T-helper 2 cell treated with Interferon-gamma antibody and Interleukin-4, amounts not matched to agents 5 μg/mL and 100 μg/mL, for 36 hours (primary cell): ENCODE results near the gene KCND2.

ENCODE experiments used
- DNase-seq: peaks from one replicate; pipeline ENCODE4 v3.0.0; 2021; ENCODE audit warnings: low spot score
- H3K27ac Mint-ChIP-seq: one replicate; pipeline ENCODE4 v1.8.0; 2021; ENCODE audit warnings: mild to moderate bottlenecking, mixed read lengths
- H3K27me3 Mint-ChIP-seq: one replicate; pipeline ENCODE4 v1.8.0; 2021; ENCODE audit warnings: low read depth, mixed read lengths
- H3K36me3 Mint-ChIP-seq: one replicate; pipeline ENCODE4 v1.8.0; 2021; ENCODE audit warnings: low read depth, mixed read lengths
- H3K4me1 Mint-ChIP-seq: one replicate; pipeline ENCODE4 v1.8.0; 2021; ENCODE audit warnings: low read depth, mixed read lengths
- H3K4me3 Mint-ChIP-seq: one replicate; pipeline ENCODE4 v1.8.0; 2022; ENCODE audit warnings: mild to moderate bottlenecking, moderate library complexity, mixed read lengths
- H3K9me3 Mint-ChIP-seq: one replicate; pipeline ENCODE4 v1.8.0; 2021; ENCODE audit warnings: mixed read lengths

The KCND2 gene

GRCh38 chr7:120405652-120406051 lies 132.7 kb downstream of the KCND2 start:
- Mint-ChIP-seq H3K4me1 (no peaks in the 10 kb centered on the region), H3K27ac (no peak overlapping the region), H3K36me3 (no peaks in the 10 kb centered on the region), H3K9me3 (no peaks in the 10 kb centered on the region), H3K4me3 (no peak overlapping the region), H3K27me3 (no peaks in the 10 kb centered on the region)
- DNase-seq, result no peak

- Mint-ChIP-seq H3K4me1 (no peaks in the 10 kb centered on the region), H3K36me3 (no peaks in the 10 kb centered on the region), H3K27me3 (no peaks in the 10 kb centered on the region), H3K27ac (no peak overlapping the region), H3K4me3 (no peak overlapping the region), H3K9me3 (no peaks in the 10 kb centered on the region)
- no peak for DNase-seq
Observed at GRCh38 chr7:120407010-120407409, 134.0 kb downstream of the KCND2 start.

GRCh38 chr7:120412139-120413050 lies 139.4 kb downstream of the KCND2 start:
- Mint-ChIP-seq H3K36me3 (no peaks in the 10 kb centered on the region), H3K4me1 (no peaks in the 10 kb centered on the region), H3K4me3 (no peak overlapping the region), H3K9me3 (no peaks in the 10 kb centered on the region), H3K27me3 (no peaks in the 10 kb centered on the region), H3K27ac (no peak overlapping the region)
- DNase-seq, result no peak

GRCh38 chr7:120413164-120413563 lies 140.2 kb downstream of the KCND2 start:
- no peaks in the 10 kb centered on the region for H3K9me3 Mint-ChIP-seq
- no peak overlapping the region for H3K27ac Mint-ChIP-seq
- H3K4me1 Mint-ChIP-seq, result no peaks in the 10 kb centered on the region
- H3K27me3 Mint-ChIP-seq, result no peaks in the 10 kb centered on the region
- no peak overlapping the region for H3K4me3 Mint-ChIP-seq
- no peak for DNase-seq
- no peaks in the 10 kb centered on the region for H3K36me3 Mint-ChIP-seq

- no peaks in the 10 kb centered on the region for H3K36me3 Mint-ChIP-seq
Observed at GRCh38 chr7:120417244-120417979, 144.4 kb downstream of the KCND2 start.

GRCh38 chr7:120421151-120421651 lies 148.2 kb downstream of the KCND2 start:
- no peak overlapping the region for H3K27ac Mint-ChIP-seq
- no peak overlapping the region for H3K4me3 Mint-ChIP-seq
- no peaks in the 10 kb centered on the region for H3K27me3 Mint-ChIP-seq
- H3K4me1 Mint-ChIP-seq, result no peaks in the 10 kb centered on the region
- no peak for DNase-seq
- H3K9me3 Mint-ChIP-seq, result no peaks in the 10 kb centered on the region
- H3K36me3 Mint-ChIP-seq, result no peaks in the 10 kb centered on the region

More at GRCh38 chr7:120417244-120417979, 144.4 kb downstream of the KCND2 start:
- H3K9me3 Mint-ChIP-seq, result no peaks in the 10 kb centered on the region
- no peaks in the 10 kb centered on the region for H3K4me1 Mint-ChIP-seq
- no peak overlapping the region for H3K4me3 Mint-ChIP-seq
- H3K27ac Mint-ChIP-seq, result no peak overlapping the region
- no peaks in the 10 kb centered on the region for H3K27me3 Mint-ChIP-seq
- DNase-seq, result no peak

- no peak overlapping the region for H3K4me3 Mint-ChIP-seq
- H3K36me3 Mint-ChIP-seq, result no peaks in the 10 kb centered on the region
- H3K4me1 Mint-ChIP-seq, result no peaks in the 10 kb centered on the region
- no peak overlapping the region for H3K27ac Mint-ChIP-seq
- H3K9me3 Mint-ChIP-seq, result no peaks in the 10 kb centered on the region
- DNase-seq, result no peak
- no peaks in the 10 kb centered on the region for H3K27me3 Mint-ChIP-seq
Observed at GRCh38 chr7:120431016-120431415, 158.0 kb downstream of the KCND2 start.

- H3K27ac Mint-ChIP-seq, result no peak overlapping the region
- no peaks in the 10 kb centered on the region for H3K27me3 Mint-ChIP-seq
- no peaks in the 10 kb centered on the region for H3K9me3 Mint-ChIP-seq
- H3K4me3 Mint-ChIP-seq, result no peak overlapping the region
- H3K4me1 Mint-ChIP-seq, result no peaks in the 10 kb centered on the region
- no peak for DNase-seq
- no peaks in the 10 kb centered on the region for H3K36me3 Mint-ChIP-seq
Observed at GRCh38 chr7:120436487-120437060, 163.6 kb downstream of the KCND2 start.

- H3K27ac Mint-ChIP-seq, result no peak overlapping the region
- no peaks in the 10 kb centered on the region for H3K4me1 Mint-ChIP-seq
- no peak overlapping the region for H3K4me3 Mint-ChIP-seq
- DNase-seq, result no peak
- H3K36me3 Mint-ChIP-seq, result no peaks in the 10 kb centered on the region
- peaks cover 4% of the 10 kb centered on the region for H3K9me3 Mint-ChIP-seq
- no peaks in the 10 kb centered on the region for H3K27me3 Mint-ChIP-seq
Observed at GRCh38 chr7:120441850-120442249, 168.9 kb downstream of the KCND2 start.

- Mint-ChIP-seq H3K36me3 (no peaks in the 10 kb centered on the region), H3K27ac (no peak overlapping the region), H3K4me3 (no peak overlapping the region), H3K27me3 (no peaks in the 10 kb centered on the region), H3K9me3 (peaks cover 4% of the 10 kb centered on the region), H3K4me1 (no peaks in the 10 kb centered on the region)
- no peak for DNase-seq
Observed at GRCh38 chr7:120442838-120443237, 169.9 kb downstream of the KCND2 start.

- Mint-ChIP-seq H3K27me3 (no peaks in the 10 kb centered on the region), H3K27ac (no peak overlapping the region), H3K4me1 (no peaks in the 10 kb centered on the region), H3K9me3 (peaks cover 4% of the 10 kb centered on the region), H3K4me3 (no peak overlapping the region), H3K36me3 (no peaks in the 10 kb centered on the region)
- DNase-seq, result no peak
Observed at GRCh38 chr7:120444650-120445049, 171.7 kb downstream of the KCND2 start.

- H3K36me3 Mint-ChIP-seq, result no peaks in the 10 kb centered on the region
- no peaks in the 10 kb centered on the region for H3K27me3 Mint-ChIP-seq
- H3K4me1 Mint-ChIP-seq, result no peaks in the 10 kb centered on the region
Observed at GRCh38 chr7:120445276-120445675, 172.3 kb downstream of the KCND2 start.

GRCh38 chr7:120452665-120453064 lies 179.7 kb downstream of the KCND2 start:
- Mint-ChIP-seq H3K27me3 (no peaks in the 10 kb centered on the region), H3K4me1 (no peaks in the 10 kb centered on the region), H3K4me3 (no peak overlapping the region), H3K9me3 (peaks cover 24% of the 10 kb centered on the region), H3K36me3 (no peaks in the 10 kb centered on the region), H3K27ac (no peak overlapping the region)
- no peak for DNase-seq

More at GRCh38 chr7:120445276-120445675, 172.3 kb downstream of the KCND2 start:
- peaks cover 4% of the 10 kb centered on the region for H3K9me3 Mint-ChIP-seq
- H3K27ac Mint-ChIP-seq, result no peak overlapping the region
- H3K4me3 Mint-ChIP-seq, result no peak overlapping the region
- DNase-seq, result no peak

- H3K27me3 Mint-ChIP-seq, result no peaks in the 10 kb centered on the region
- peaks cover 20% of the 10 kb centered on the region for H3K9me3 Mint-ChIP-seq
- H3K4me3 Mint-ChIP-seq, result no peak overlapping the region
- no peaks in the 10 kb centered on the region for H3K36me3 Mint-ChIP-seq
- DNase-seq, result no peak
- H3K27ac Mint-ChIP-seq, result no peak overlapping the region
- no peaks in the 10 kb centered on the region for H3K4me1 Mint-ChIP-seq
Observed at GRCh38 chr7:120456699-120457098, 183.7 kb downstream of the KCND2 start.
